ENCODE measurements around the gene OR10A3.

DNA sequence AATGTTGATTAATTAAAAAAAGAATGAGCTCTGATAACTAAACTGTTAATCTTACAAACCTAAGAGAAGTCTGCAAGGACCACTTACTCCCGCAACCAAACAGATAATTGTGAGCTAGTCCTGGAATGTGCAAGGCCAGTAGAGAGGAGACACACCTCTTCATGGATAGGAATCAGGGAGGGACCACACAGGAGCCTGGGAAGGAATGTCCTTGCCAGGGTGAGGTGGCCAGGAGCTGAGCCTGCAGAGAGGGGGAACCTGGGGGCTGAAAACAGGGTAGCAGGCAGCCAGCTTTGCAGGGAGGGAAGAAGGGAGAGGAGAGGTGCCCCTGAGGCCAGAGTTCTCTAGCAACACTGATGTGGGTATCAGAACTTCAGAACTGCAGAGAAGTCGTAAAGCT, 33.2 kb upstream of the OR10A3 start:
- TF ChIP-seq, protein P1, sequence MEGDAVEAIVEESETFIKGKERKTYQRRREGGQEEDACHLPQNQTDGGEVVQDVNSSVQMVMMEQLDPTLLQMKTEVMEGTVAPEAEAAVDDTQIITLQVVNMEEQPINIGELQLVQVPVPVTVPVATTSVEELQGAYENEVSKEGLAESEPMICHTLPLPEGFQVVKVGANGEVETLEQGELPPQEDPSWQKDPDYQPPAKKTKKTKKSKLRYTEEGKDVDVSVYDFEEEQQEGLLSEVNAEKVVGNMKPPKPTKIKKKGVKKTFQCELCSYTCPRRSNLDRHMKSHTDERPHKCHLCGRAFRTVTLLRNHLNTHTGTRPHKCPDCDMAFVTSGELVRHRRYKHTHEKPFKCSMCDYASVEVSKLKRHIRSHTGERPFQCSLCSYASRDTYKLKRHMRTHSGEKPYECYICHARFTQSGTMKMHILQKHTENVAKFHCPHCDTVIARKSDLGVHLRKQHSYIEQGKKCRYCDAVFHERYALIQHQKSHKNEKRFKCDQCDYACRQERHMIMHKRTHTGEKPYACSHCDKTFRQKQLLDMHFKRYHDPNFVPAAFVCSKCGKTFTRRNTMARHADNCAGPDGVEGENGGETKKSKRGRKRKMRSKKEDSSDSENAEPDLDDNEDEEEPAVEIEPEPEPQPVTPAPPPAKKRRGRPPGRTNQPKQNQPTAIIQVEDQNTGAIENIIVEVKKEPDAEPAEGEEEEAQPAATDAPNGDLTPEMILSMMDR (IDR thresholded peaks at IDR 0.05; ENCODE audit: poor library complexity, severe bottlenecking) = no peak
- TF ChIP-seq POLR2AphosphoS5 (IDR thresholded peaks at IDR 0.05) (no peak), EP300 (conservative IDR thresholded peaks at IDR 0.05; ENCODE audit: poor library complexity, severe bottlenecking) (no peak), TAF1 (IDR thresholded peaks at IDR 0.05; ENCODE audit: low read depth) (no peak)

All from neural cell (in vitro differentiated cells).